Suprapubic skin (tissue), 4 donors: ENCODE results near the gene CCDC71L.

ENCODE experiments used
- EP300 ChIP-seq: sonication (generic); formaldehyde crosslinking; IDR thresholded peaks from one replicate; pipeline ENCODE4 v1.6.1; 2017; ENCODE audit warnings: antibody characterized with exemption
- POLR2AphosphoS5 ChIP-seq, 3 donors: sonication (generic); formaldehyde crosslinking; IDR thresholded peaks; one replicate each; pipeline ENCODE4 v1.6.1; 2017; ENCODE audit warnings: antibody characterized with exemption in 3 of 3
- TF ChIP-seq, protein P1 (sequence below), 2 donors: fragments of 200-600 bp in 1 of 2; fragments of 450-650 bp in 1 of 2; sonication (generic) in 1 of 2; IDR thresholded peaks; one replicate each; pipeline ENCODE4 v1.5.1; 2016 to 2019; ENCODE audit warnings: antibody characterized with exemption in 2 of 2, mild to moderate bottlenecking in 1 of 2, moderate library complexity in 1 of 2

DNA sequence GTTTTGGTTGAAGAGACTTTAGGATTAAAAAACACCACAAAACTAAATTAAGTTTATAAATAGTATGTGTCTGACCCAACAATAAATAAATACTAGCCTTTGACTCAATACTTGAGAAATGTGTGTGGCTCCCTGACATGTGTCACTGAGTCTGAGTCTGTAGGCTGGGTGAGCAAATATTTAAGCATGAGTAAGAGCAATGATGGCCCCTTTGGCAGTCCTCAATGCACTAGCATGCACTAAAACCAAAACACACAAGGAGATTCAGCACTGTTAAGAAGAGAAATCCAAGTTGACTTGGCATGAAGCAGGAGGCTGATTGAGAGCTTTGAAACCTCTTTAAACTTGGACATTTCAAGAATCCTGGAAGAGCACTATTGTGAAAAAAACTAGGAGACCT lies 37.1 kb downstream of the CCDC71L start:
- TF ChIP-seq, protein P1, sequence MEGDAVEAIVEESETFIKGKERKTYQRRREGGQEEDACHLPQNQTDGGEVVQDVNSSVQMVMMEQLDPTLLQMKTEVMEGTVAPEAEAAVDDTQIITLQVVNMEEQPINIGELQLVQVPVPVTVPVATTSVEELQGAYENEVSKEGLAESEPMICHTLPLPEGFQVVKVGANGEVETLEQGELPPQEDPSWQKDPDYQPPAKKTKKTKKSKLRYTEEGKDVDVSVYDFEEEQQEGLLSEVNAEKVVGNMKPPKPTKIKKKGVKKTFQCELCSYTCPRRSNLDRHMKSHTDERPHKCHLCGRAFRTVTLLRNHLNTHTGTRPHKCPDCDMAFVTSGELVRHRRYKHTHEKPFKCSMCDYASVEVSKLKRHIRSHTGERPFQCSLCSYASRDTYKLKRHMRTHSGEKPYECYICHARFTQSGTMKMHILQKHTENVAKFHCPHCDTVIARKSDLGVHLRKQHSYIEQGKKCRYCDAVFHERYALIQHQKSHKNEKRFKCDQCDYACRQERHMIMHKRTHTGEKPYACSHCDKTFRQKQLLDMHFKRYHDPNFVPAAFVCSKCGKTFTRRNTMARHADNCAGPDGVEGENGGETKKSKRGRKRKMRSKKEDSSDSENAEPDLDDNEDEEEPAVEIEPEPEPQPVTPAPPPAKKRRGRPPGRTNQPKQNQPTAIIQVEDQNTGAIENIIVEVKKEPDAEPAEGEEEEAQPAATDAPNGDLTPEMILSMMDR (IDR thresholded peaks at IDR 0.05): no peak
- TF ChIP-seq EP300 (no peak), POLR2AphosphoS5 (IDR thresholded peaks at IDR 0.05) (no peak)
